Mammary epithelial cell (primary cell): ENCODE measurements around the gene GLRX3.

ENCODE experiments used
- EZH2 ChIP-seq: IDR thresholded peaks from 2 replicates; pipeline ENCODE4 v1.6.1; 2012; ENCODE audit warnings: low read length, inconsistent platforms, borderline replicate concordance
- TF ChIP-seq, protein P1 (sequence below), 2 donors: IDR thresholded peaks in 1 of 2; conservative IDR thresholded peaks in 1 of 2; 2 replicates each; pipeline ENCODE4 v1.5.1; 2011 to 2012; ENCODE audit warnings: inconsistent platforms in 2 of 2, low read length in 2 of 2, mild to moderate bottlenecking in 2 of 2, control low read depth in 1 of 2, low read depth in 1 of 2; ENCODE audit not compliant: insufficient read depth in 1 of 2; ENCODE audit errors: extremely low read depth in 1 of 2

DNA sequence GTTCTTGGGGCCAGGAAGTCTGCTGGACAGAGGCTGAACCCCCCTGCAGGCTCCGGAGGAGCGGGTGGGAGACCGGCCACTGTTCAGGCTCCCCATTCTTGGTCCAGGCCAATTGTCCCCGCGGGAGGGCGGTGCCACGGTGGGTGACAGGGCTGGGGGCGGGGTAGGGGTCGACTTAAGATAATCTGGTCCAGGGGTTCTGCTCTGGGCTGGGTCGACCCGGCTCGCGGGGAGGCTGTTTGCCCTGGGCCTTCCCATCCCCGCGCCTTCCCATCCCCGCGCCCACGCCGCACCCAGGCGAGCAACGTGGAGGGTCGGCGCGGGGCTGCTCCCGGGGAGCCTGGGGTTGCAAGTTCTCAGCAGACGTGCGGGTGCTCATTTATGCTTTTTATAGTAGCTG, 7.3 kb upstream of the GLRX3 start:
- TF ChIP-seq EZH2: no peak
- TF ChIP-seq, protein P1, sequence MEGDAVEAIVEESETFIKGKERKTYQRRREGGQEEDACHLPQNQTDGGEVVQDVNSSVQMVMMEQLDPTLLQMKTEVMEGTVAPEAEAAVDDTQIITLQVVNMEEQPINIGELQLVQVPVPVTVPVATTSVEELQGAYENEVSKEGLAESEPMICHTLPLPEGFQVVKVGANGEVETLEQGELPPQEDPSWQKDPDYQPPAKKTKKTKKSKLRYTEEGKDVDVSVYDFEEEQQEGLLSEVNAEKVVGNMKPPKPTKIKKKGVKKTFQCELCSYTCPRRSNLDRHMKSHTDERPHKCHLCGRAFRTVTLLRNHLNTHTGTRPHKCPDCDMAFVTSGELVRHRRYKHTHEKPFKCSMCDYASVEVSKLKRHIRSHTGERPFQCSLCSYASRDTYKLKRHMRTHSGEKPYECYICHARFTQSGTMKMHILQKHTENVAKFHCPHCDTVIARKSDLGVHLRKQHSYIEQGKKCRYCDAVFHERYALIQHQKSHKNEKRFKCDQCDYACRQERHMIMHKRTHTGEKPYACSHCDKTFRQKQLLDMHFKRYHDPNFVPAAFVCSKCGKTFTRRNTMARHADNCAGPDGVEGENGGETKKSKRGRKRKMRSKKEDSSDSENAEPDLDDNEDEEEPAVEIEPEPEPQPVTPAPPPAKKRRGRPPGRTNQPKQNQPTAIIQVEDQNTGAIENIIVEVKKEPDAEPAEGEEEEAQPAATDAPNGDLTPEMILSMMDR (conservative IDR thresholded peaks at IDR 0.05 in 1 of 2, IDR thresholded peaks at IDR 0.05 in 1 of 2; ENCODE audit: extremely low read depth in 1 of 2, insufficient read depth in 1 of 2, low read depth in 1 of 2, low read length in 2 of 2): no peak
